Neural cell (in vitro differentiated cells): Measurements from ENCODE around the gene RBM4B. TPM values are rescaled to one million over a fixed set of nuclear protein-coding genes. Genes with fewer than 3 reads are reported as not detected.

Experiments
- H2AFZ ChIP-seq: fragments of 200-600, 300-800 bp; sonication (generic), shearing (Covaris generic); 2 replicates; pipeline ENCODE4 v1.6.0; 2014; ENCODE audit warnings: low read depth, mild to moderate bottlenecking, antibody characterized with exemption, low read length, moderate library complexity
- H3F3A ChIP-seq: fragments of 200-600 bp; shearing (Covaris generic); 2 replicates; pipeline ENCODE4 v1.6.1; 2016; ENCODE audit warnings: mild to moderate bottlenecking, moderate library complexity, mixed read lengths, antibody characterized with exemption, low read length; ENCODE audit not compliant: insufficient read depth, poor library complexity, severe bottlenecking
- H3K27ac ChIP-seq: fragments of 200-600, 300-800 bp; sonication (generic), shearing (Covaris generic); 2 replicates; pipeline ENCODE4 v1.5.1; 2014; ENCODE audit warnings: mild to moderate bottlenecking, low read length, moderate library complexity
- H3K27me3 ChIP-seq: fragments of 300-800, 200-600 bp; sonication (generic), shearing (Covaris generic); 2 replicates; pipeline ENCODE4 v1.6.0; 2014; ENCODE audit warnings: mild to moderate bottlenecking, low read depth, low read length, moderate library complexity; ENCODE audit not compliant: insufficient read depth
- H3K36me3 ChIP-seq: fragments of 300-800, 200-600 bp; sonication (generic), shearing (Covaris generic); 2 replicates; pipeline ENCODE4 v1.5.1; 2014; ENCODE audit warnings: mild to moderate bottlenecking, antibody characterized with exemption, low read length, moderate library complexity; ENCODE audit not compliant: insufficient read depth
- H3K4me2 ChIP-seq: fragments of 300-800, 200-600 bp; sonication (generic), shearing (Covaris generic); 2 replicates; pipeline ENCODE4 v1.6.0; 2014; ENCODE audit warnings: mild to moderate bottlenecking, low read length
- H3K4me3 ChIP-seq: fragments of 300-800, 200-600 bp; sonication (generic), shearing (Covaris generic); 2 replicates; pipeline ENCODE4 v1.5.1; 2014; ENCODE audit warnings: mild to moderate bottlenecking, low read length, moderate library complexity
- H3K79me2 ChIP-seq: fragments of 200-600 bp; shearing (Covaris generic); replicated peaks from 2 replicates; pipeline ENCODE4 v1.6.0; 2014; ENCODE audit warnings: mild to moderate bottlenecking, low read length, moderate library complexity; ENCODE audit not compliant: insufficient read depth
- H3K9ac ChIP-seq: fragments of 300-800, 200-600 bp; sonication (generic), shearing (Covaris generic); 2 replicates; pipeline ENCODE4 v1.6.1; 2016; ENCODE audit warnings: mild to moderate bottlenecking, low read length, mixed read lengths
- H3K9me2 ChIP-seq: fragments of 200-600 bp; shearing (Covaris generic); 2 replicates; pipeline ENCODE4 v1.6.1; 2016; ENCODE audit warnings: mild to moderate bottlenecking, low read length, mixed read lengths; ENCODE audit not compliant: insufficient read depth
- H3K9me3 ChIP-seq: fragments of 200-600, 300-800 bp; sonication (generic), shearing (Covaris generic); 2 replicates; pipeline ENCODE4 v1.6.1; 2016; ENCODE audit warnings: mild to moderate bottlenecking, mixed run types, low read length, moderate library complexity, mixed read lengths
- H4K20me1 ChIP-seq: fragments of 200-600 bp; shearing (Covaris generic); 2 replicates; pipeline ENCODE4 v1.6.1; 2016; ENCODE audit warnings: mild to moderate bottlenecking, mixed run types; ENCODE audit not compliant: insufficient read depth
- CTCF ChIP-seq: fragments of 450-650 bp; IDR thresholded peaks from 2 replicates; pipeline ENCODE4 v1.5.1; 2014; ENCODE audit warnings: antibody characterized with exemption, mild to moderate bottlenecking, moderate library complexity; ENCODE audit not compliant: poor library complexity, severe bottlenecking
- EP300 ChIP-seq: fragments of 450-650 bp; conservative IDR thresholded peaks from 2 replicates; pipeline ENCODE4 v1.6.1; 2014; ENCODE audit warnings: antibody characterized with exemption, mild to moderate bottlenecking, moderate library complexity; ENCODE audit not compliant: poor library complexity, severe bottlenecking
- EZH2 ChIP-seq: fragments of 200-600, 300-800 bp; shearing (Covaris generic), sonication (generic); IDR thresholded peaks from 2 replicates; pipeline ENCODE4 v1.6.1; 2014; ENCODE audit warnings: antibody characterized with exemption, low read length, borderline replicate concordance, mild to moderate bottlenecking; ENCODE audit not compliant: insufficient read depth, poor library complexity, severe bottlenecking
- MXI1 ChIP-seq: fragments of 450-650 bp; conservative IDR thresholded peaks from 2 replicates; pipeline ENCODE4 v1.6.1; 2014; ENCODE audit warnings: antibody characterized with exemption, mild to moderate bottlenecking; ENCODE audit not compliant: poor library complexity, severe bottlenecking
- POLR2AphosphoS5 ChIP-seq: IDR thresholded peaks from 2 replicates; pipeline ENCODE4 v1.6.1; 2012
- RAD21 ChIP-seq: fragments of 450-650 bp; conservative IDR thresholded peaks from 2 replicates; pipeline ENCODE4 v1.6.1; 2014; ENCODE audit warnings: antibody characterized with exemption, mild to moderate bottlenecking, moderate library complexity
- REST ChIP-seq: IDR thresholded peaks from 2 replicates; pipeline ENCODE4 v1.6.1; 2012; ENCODE audit warnings: borderline replicate concordance
- SMC3 ChIP-seq: fragments of 450-650 bp; conservative IDR thresholded peaks from 2 replicates; pipeline ENCODE4 v1.6.1; 2014; ENCODE audit warnings: antibody characterized with exemption, mild to moderate bottlenecking, moderate library complexity; ENCODE audit not compliant: poor library complexity
- TAF1 ChIP-seq: IDR thresholded peaks from 2 replicates; pipeline ENCODE4 v1.6.1; 2012; ENCODE audit warnings: low read depth
- polyA plus RNA-seq: library from polyadenylated mRNA; depleted of rRNA; stranded (reverse); fragments of >200 nt; gene quantifications from 2 replicates; pipeline ENCODE4 v1.2.3, GENCODE V29; 2014

Gene RBM4B
- polyA plus RNA-seq, 1 donor from 2014 or later, result 197 TPM

- Histone ChIP-seq H3K27ac (no peak overlapping the region), H3K4me3 (no peak overlapping the region), H3K27me3 (no peaks in the 10 kb centered on the region), H3K9me2 (no peaks in the 10 kb centered on the region), H3K79me2 (no peaks in the 10 kb centered on the region), H3K9ac (no peak overlapping the region), H4K20me1 (no peaks in the 10 kb centered on the region), H3K36me3 (no peaks in the 10 kb centered on the region), H3F3A (no peaks in the 10 kb centered on the region), H3K9me3 (no peaks in the 10 kb centered on the region), H2AFZ (no peak overlapping the region), H3K4me2 (no peak overlapping the region)
- TF ChIP-seq TAF1 (no peak), MXI1 (no peak), EP300 (no peak), EZH2 (no peak), CTCF (no peak), RAD21 (no peak), POLR2AphosphoS5 (no peak), SMC3 (no peak), REST (no peak)
Observed at GRCh38 chr11:66687831-66688281, 10.2 kb upstream of the RBM4B start.

- Histone ChIP-seq H3F3A (no peaks in the 10 kb centered on the region), H2AFZ (no peak overlapping the region), H3K36me3 (no peaks in the 10 kb centered on the region), H4K20me1 (no peaks in the 10 kb centered on the region), H3K27me3 (no peaks in the 10 kb centered on the region), H3K9ac (no peak overlapping the region), H3K27ac (no peak overlapping the region), H3K4me3 (no peak overlapping the region), H3K9me2 (no peaks in the 10 kb centered on the region), H3K9me3 (no peaks in the 10 kb centered on the region), H3K79me2 (no peaks in the 10 kb centered on the region), H3K4me2 (no peak overlapping the region)
- TF ChIP-seq MXI1, result no peak
- TF ChIP-seq SMC3, result no peak
- TF ChIP-seq POLR2AphosphoS5, result no peak
- no peak for TF ChIP-seq EP300
- no peak for TF ChIP-seq RAD21
- no peak for TF ChIP-seq EZH2
- no peak for TF ChIP-seq REST
- TF ChIP-seq TAF1, result no peak
- TF ChIP-seq CTCF, result no peak
Observed at GRCh38 chr11:66686801-66687750, 9.4 kb upstream of the RBM4B start.
